Measurements from ENCODE around the gene HPCAL1. TPM values are rescaled to one million over a fixed set of nuclear protein-coding genes. Genes with fewer than 3 reads are reported as not detected.

The HPCAL1 gene
- total and polyA plus RNA-seq, 10 of the 15 experiments (the other 5 are each of a cell fraction or from before 2014, with no cell fraction given) = 0.40 to 12.8 (median 7.9) TPM

- TF ChIP-seq EGR1 (IDR thresholded peaks at IDR 0.05; ENCODE audit: borderline replicate concordance in 1 of 2, low read depth in 2 of 2, low read length in 2 of 2) (no peak), ZNF592 (IDR thresholded peaks at IDR 0.05) (no peak), FOS (IDR thresholded peaks at IDR 0.05; ENCODE audit: borderline replicate concordance, extremely low read depth, insufficient read length) (no peak), SMAD1 (IDR thresholded peaks at IDR 0.05; ENCODE audit: low read depth, partially characterized antibody) (no peak), ATF3 (IDR thresholded peaks at IDR 0.05; ENCODE audit: borderline replicate concordance, extremely low read depth, low read depth, low read length) (no peak)
Observed at GRCh38 chr2:10424916-10425505, 122.3 kb downstream of the HPCAL1 start (continued).

GRCh38 chr2:10425699-10426098 is 123.0 kb downstream of the HPCAL1 start:
- 39% methylated on average over 10 of the region's 10 CpGs for WGBS (ENCODE audit: insufficient coverage, insufficient replicate concordance, low lambda C conversion rate, missing lambda C conversion rate)
- Histone ChIP-seq H3K9ac (ENCODE audit: control insufficient read depth, insufficient read depth, low read length) (no peak overlapping the region), H3K36me3 (ENCODE audit: control insufficient read depth in 2 of 2, insufficient read depth in 2 of 2, low read length in 1 of 2) (no peaks in the 10 kb centered on the region; a peak in 1 of 4 replicates), H4K20me1 (ENCODE audit: control insufficient read depth, insufficient read depth) (no peaks in the 10 kb centered on the region), H3K9me3 (replicated peaks; ENCODE audit: control insufficient read depth, insufficient read depth, low read length) (no peaks in the 10 kb centered on the region), H3K4me1 (ENCODE audit: control insufficient read depth, insufficient read depth, low read length) (no peaks in the 10 kb centered on the region), H3K27ac (ENCODE audit: control insufficient read depth, insufficient read depth) (no peak overlapping the region), H2AFZ (ENCODE audit: control insufficient read depth, low read depth, low read length) (no peak overlapping the region), H3K4me2 (ENCODE audit: control insufficient read depth, insufficient read depth) (no peak overlapping the region), H3K79me2 (ENCODE audit: control insufficient read depth, insufficient read depth, low read length) (no peaks in the 10 kb centered on the region), H3K27me3 (replicated peaks in 1 of 2; ENCODE audit: control insufficient read depth in 2 of 2, insufficient read depth in 2 of 2, low read length in 1 of 2) (no peaks in the 10 kb centered on the region), H3K4me3 (no peak overlapping the region)
- ChIA-PET CTCF (interaction anchor here (1.2 to 2.2 kb wide), 2 partner anchors 9 to 16 kb away, joined by 4 to 10 read pairs; no protein-coding TSS in a partner anchor), POLR2A (no interaction called here), SMC1A (ENCODE audit: uncharacterized antibody, unreplicated experiment) (no interaction called here), RAD21 (ENCODE audit: unreplicated experiment) (interaction anchor here (1.0 to 1.1 kb wide), 2 partner anchors 9 to 308 kb away, joined by 3 to 5 read pairs; no protein-coding TSS in a partner anchor)
- FAIRE-seq = no peak
- no peak for ATAC-seq
- no peak for DNase-seq (ENCODE audit: low read depth, low spot score)
- intact Hi-C loops (cut with micrococcal nuclease; ENCODE audit: unreplicated experiment) = no loop called here
- no TSS peak for BruUV-seq (replicated peaks)
- in situ Hi-C loops (cut with MboI) = no loop called here
- TF ChIP-seq RAD51 (IDR thresholded peaks at IDR 0.05) (no peak), TCF3 (IDR thresholded peaks at IDR 0.05; ENCODE audit: borderline replicate concordance, insufficient read depth, low read depth, low read length) (no peak), IRF5 (IDR thresholded peaks at IDR 0.05; ENCODE audit: borderline replicate concordance) (no peak), ZBTB11 (CRISPR knock-in tag; IDR thresholded peaks at IDR 0.05) (no peak), SIN3A (IDR thresholded peaks at IDR 0.05; ENCODE audit: low read depth, low read length) (no peak), MYB (IDR thresholded peaks at IDR 0.05; ENCODE audit: borderline replicate concordance, low read depth, low read length) (no peak)
